Measurements from ENCODE around the gene PALD1.

- no peak for TF ChIP-seq CTCF (IDR thresholded peaks at IDR 0.05)
- no peak for TF ChIP-seq POLR2A (IDR thresholded peaks at IDR 0.05)
- no peak for TF ChIP-seq POLR2AphosphoS5 (IDR thresholded peaks at IDR 0.05; ENCODE audit: insufficient read depth in 1 of 2, low read depth in 1 of 2)
These were observed 38.0 kb upstream of the PALD1 start for GRCh38 chr10:70440296-70441160.
